NB4 (cell line): ENCODE measurements around the gene CPT1C.

ENCODE experiments used
- CTCF ChIP-seq: IDR thresholded peaks from one replicate; pipeline ENCODE4 v1.5.1; 2012; ENCODE audit warnings: low read depth, low read length
- MAX ChIP-seq: IDR thresholded peaks from 2 replicates; pipeline ENCODE4 v1.6.1; 2011; ENCODE audit warnings: low read depth, low read length
- POLR2A ChIP-seq: IDR thresholded peaks from 2 replicates; pipeline ENCODE4 v1.6.1; 2011; ENCODE audit warnings: mild to moderate bottlenecking; ENCODE audit not compliant: insufficient read length; ENCODE audit errors: extremely low read depth

GRCh38 chr19:49704888-49705642, 14.1 kb downstream of the CPT1C start:
- TF ChIP-seq CTCF (no peak), MAX (no peak), POLR2A (no peak)
